Right cardiac atrium (tissue), 5 donors: Measurements from ENCODE around the gene ZC3H11A. TPM values are rescaled to one million over a fixed set of nuclear protein-coding genes. Genes with fewer than 3 reads are reported as not detected.
"Not testable (repeated sequence)": the region's sequence is repeated elsewhere in the genome, so short reads cannot be mapped to it uniquely, and the experiment has no call there.

Source experiments
- ATAC-seq, 2 donors: fragments of 200-7000 bp; cut with Tn5 transposase; one replicate each; pipeline versions ENCODE4 v1.8.0 to v1.9.1; 2020; ENCODE audit warnings: moderate library complexity in 2 of 2, mild to moderate bottlenecking in 1 of 2
- DNase-seq, 3 donors: peaks; one replicate each; pipeline ENCODE4 v3.0.0-alpha.2; 2020
- H3K27ac ChIP-seq: one replicate; pipeline ENCODE4 v1.5.1; 2013; ENCODE audit warnings: mild to moderate bottlenecking, low read length, control low read depth, moderate library complexity
- H3K27me3 ChIP-seq: one replicate; pipeline ENCODE4 v1.6.1; 2013; ENCODE audit not compliant: control insufficient read depth, insufficient read depth
- H3K4me1 ChIP-seq: one replicate; pipeline ENCODE4 v1.6.1; 2013; ENCODE audit warnings: low read length; ENCODE audit not compliant: control insufficient read depth, insufficient read depth
- H3K4me3 ChIP-seq: one replicate; pipeline ENCODE4 v1.5.1; 2013; ENCODE audit warnings: low read length, control low read depth
- H3K9me3 ChIP-seq: one replicate; pipeline ENCODE4 v1.6.1; 2013; ENCODE audit warnings: low read length; ENCODE audit not compliant: control insufficient read depth
- WGBS: extraction: QIAGEN DNeasy Blood & Tissue Kit; methylation state at CpG from one replicate; pipeline ENCODE4 v1.1.7; 2013; 5-methylcytosine and 5-hydroxymethylcytosine counted together
- intact Hi-C, 4 donors: fragments of 100-400 bp; cut with DNase I; formaldehyde crosslinking; loops; one replicate each; pipeline versions ENCODE4 v1.11.0 to v1.14.0; 2022 to 2023
- polyA plus RNA-seq: library from polyadenylated mRNA; stranded (reverse); fragments of 200-250 nt; gene quantifications from one replicate; pipeline ENCODE4 v1.2.3, GENCODE V29; 2013
- total RNA-seq, 4 donors: library from RNA; stranded (reverse); fragmentation: NEBNext Ultra II Directional; extraction: Animal tissue kit (Norgen Biotek cat#: 25700); gene quantifications; one replicate each; pipeline ENCODE4 v1.2.1, GENCODE V29; 2021
- donor health status: healthy with polysubstance abuse.
- donor health status: DM: no; HTN: yes; CAD: no.
- donor health status: DM: no; HTN: no; CAD: no.
- donor health status: DM: no; HTN: yes; CAD: no; lungs with severe emphysema.
- donor health status: DM: yes; HTN: yes; CAD: no.

The ZC3H11A gene
- total and polyA plus RNA-seq, 5 donors: 33.4 to 56.0 (median 49.6) TPM

GRCh38 chr1:203805689-203806088 is 10.3 kb downstream of the ZC3H11A start:
- Histone ChIP-seq H3K9me3 (no peaks in the 10 kb centered on the region), H3K4me1 (no peaks in the 10 kb centered on the region), H3K27ac (no peak overlapping the region), H3K4me3 (no peak overlapping the region), H3K27me3 (no peaks in the 10 kb centered on the region)
- DNase-seq (no peak), ATAC-seq (no peak)
- intact Hi-C loops: no loop called here
- 98% methylated on average over 7 of the region's 7 CpGs for WGBS

GRCh38 chr1:203807196-203807595 is 11.8 kb downstream of the ZC3H11A start:
- ATAC-seq (no peak), DNase-seq (no peak)
- intact Hi-C loops: no loop called here
- Histone ChIP-seq H3K27ac (no peak overlapping the region), H3K27me3 (no peaks in the 10 kb centered on the region), H3K4me1 (no peaks in the 10 kb centered on the region), H3K9me3 (no peaks in the 10 kb centered on the region), H3K4me3 (no peak overlapping the region)
- 85% methylated on average over 2 of the region's 2 CpGs for WGBS

- intact Hi-C loops: no loop called here
- Histone ChIP-seq H3K9me3 (no peaks in the 10 kb centered on the region), H3K4me3 (no peak overlapping the region), H3K4me1 (no peaks in the 10 kb centered on the region), H3K27me3 (no peaks in the 10 kb centered on the region), H3K27ac (no peak overlapping the region)
- 99% methylated on average over 2 of the region's 2 CpGs for WGBS
- ATAC-seq (no peak), DNase-seq (no peak)
These were observed 18.3 kb downstream of the ZC3H11A start for GRCh38 chr1:203813581-203814341.

GRCh38 chr1:203818399-203818798 is 23.0 kb downstream of the ZC3H11A start:
- 94% methylated on average over 6 of the region's 6 CpGs for WGBS
- DNase-seq: no peak
- no peak for ATAC-seq
- Histone ChIP-seq H3K4me1 (no peaks in the 10 kb centered on the region), H3K27ac (no peak overlapping the region), H3K9me3 (no peaks in the 10 kb centered on the region), H3K27me3 (no peaks in the 10 kb centered on the region), H3K4me3 (no peak overlapping the region)
- intact Hi-C loops: no loop called here

GRCh38 chr1:203823306-203823705 is 27.9 kb downstream of the ZC3H11A start:
- intact Hi-C loops: no loop called here
- no peak overlapping the region for H3K27ac ChIP-seq
- no peaks in the 10 kb centered on the region for H3K27me3 ChIP-seq
- WGBS: 89% methylated on average over 1 of the region's 1 CpG
- H3K9me3 ChIP-seq: no peaks in the 10 kb centered on the region
- no peaks in the 10 kb centered on the region for H3K4me1 ChIP-seq
- H3K4me3 ChIP-seq: no peak overlapping the region
- ATAC-seq (no peak), DNase-seq (no peak)

GRCh38 chr1:203826175-203826574 is 30.8 kb downstream of the ZC3H11A start:
- Histone ChIP-seq H3K4me1 (no peaks in the 10 kb centered on the region), H3K27ac (no peak overlapping the region), H3K9me3 (no peaks in the 10 kb centered on the region), H3K27me3 (no peaks in the 10 kb centered on the region), H3K4me3 (no peak overlapping the region)
- no peak for ATAC-seq
- WGBS: 90% methylated on average over 2 of the region's 2 CpGs
- intact Hi-C loops: no loop called here
- no peak for DNase-seq

- H3K4me1 ChIP-seq: no peaks in the 10 kb centered on the region
- H3K9me3 ChIP-seq: no peaks in the 10 kb centered on the region
- intact Hi-C loops: no loop called here
- H3K27ac ChIP-seq: no peak overlapping the region
- WGBS: 72% methylated on average over 5 of the region's 5 CpGs
- H3K4me3 ChIP-seq: no peak overlapping the region
- H3K27me3 ChIP-seq: no peaks in the 10 kb centered on the region
- no peak for ATAC-seq
- DNase-seq: no peak
These were observed 32.6 kb downstream of the ZC3H11A start for GRCh38 chr1:203828002-203828401.

GRCh38 chr1:203828503-203828902 is 33.1 kb downstream of the ZC3H11A start:
- H3K4me3 ChIP-seq: no peak overlapping the region
- no peaks in the 10 kb centered on the region for H3K4me1 ChIP-seq
- ATAC-seq (no peak), DNase-seq (no peak)
- H3K27ac ChIP-seq: no peak overlapping the region
- no peaks in the 10 kb centered on the region for H3K9me3 ChIP-seq
- H3K27me3 ChIP-seq: no peaks in the 10 kb centered on the region
- WGBS: 18% methylated on average over 1 of the region's 1 CpG
- intact Hi-C loops: no loop called here

- H3K4me3 ChIP-seq, H3K9me3 ChIP-seq, H3K4me1 ChIP-seq, H3K27ac ChIP-seq, H3K27me3 ChIP-seq, DNase-seq, intact Hi-C loops: not testable (repeated sequence)
- ATAC-seq: peak; percentile 38 to 59
- WGBS: 64% methylated on average over 5 of the region's 5 CpGs
These were observed 33.8 kb downstream of the ZC3H11A start for GRCh38 chr1:203829247-203829646.

GRCh38 chr1:203835476-203835875 is 40.1 kb downstream of the ZC3H11A start:
- whole genome bisulfite sequencing: 99% methylated on average over 3 of the region's 3 CpGs
- no peaks in the 10 kb centered on the region for H3K27me3 ChIP-seq
- H3K27ac ChIP-seq: no peak overlapping the region
- H3K9me3 ChIP-seq: no peaks in the 10 kb centered on the region
- H3K4me3 ChIP-seq: no peak overlapping the region
- no peaks in the 10 kb centered on the region for H3K4me1 ChIP-seq
- DNase-seq: no peak
- ATAC-seq: no peak
- intact Hi-C loops: no loop called here

GRCh38 chr1:203839081-203839480 is 43.7 kb downstream of the ZC3H11A start:
- 47% methylated on average over 5 of the region's 5 CpGs for WGBS
- no peak overlapping the region for H3K4me3 ChIP-seq
- H3K27me3 ChIP-seq: no peaks in the 10 kb centered on the region
- ATAC-seq (no peak), DNase-seq (no peak)
- H3K9me3 ChIP-seq: no peaks in the 10 kb centered on the region
- no peaks in the 10 kb centered on the region for H3K4me1 ChIP-seq
- intact Hi-C loops: no loop called here
- no peak overlapping the region for H3K27ac ChIP-seq
